Measurements from ENCODE around the gene IRX1.

- TF ChIP-seq CTCF (IDR thresholded peaks at IDR 0.05; ENCODE audit: low read depth, low read length), result no peak
- TF ChIP-seq POLR2A (IDR thresholded peaks at IDR 0.05; ENCODE audit: extremely low read depth, insufficient read length), result no peak
- TF ChIP-seq, protein P1, sequence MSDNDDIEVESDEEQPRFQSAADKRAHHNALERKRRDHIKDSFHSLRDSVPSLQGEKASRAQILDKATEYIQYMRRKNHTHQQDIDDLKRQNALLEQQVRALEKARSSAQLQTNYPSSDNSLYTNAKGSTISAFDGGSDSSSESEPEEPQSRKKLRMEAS (IDR thresholded peaks at IDR 0.05; ENCODE audit: low read depth, low read length), result no peak
Measured at GRCh38 chr5:3593771-3594509, 1.7 kb upstream of the IRX1 start.
